SK-N-SH (cell line): ENCODE data around the gene GNE. TPM values are rescaled to one million over a fixed set of nuclear protein-coding genes. Genes with fewer than 3 reads are reported as not detected.
A peak's percentile ranks its signal among the peaks of the same experiment; 100 is the strongest.

Experiments
- CTCF ChIA-PET: fragments of 300-600, 350-600 bp; formaldehyde crosslinking; extraction: SDS; loops from one replicate; lab custom pipeline; 2021; lab: Yijun Ruan, JAX
- POLR2A ChIA-PET: fragments of 350-600 bp; sonication (Branson Sonifier 250); formaldehyde crosslinking; extraction: SDS; loops from one replicate; lab custom pipeline; 2020; ENCODE audit warnings: antibody characterized with exemption, inconsistent platforms; lab: Yijun Ruan, JAX
- DNase-seq: peaks from one replicate; pipeline ENCODE4 v3.0.0; 2012
- H2AFZ ChIP-seq: fragments of 200-600 bp; sonication (generic); 2 replicates; pipeline ENCODE4 v1.8.1; 2016; ENCODE audit warnings: antibody characterized with exemption, mild to moderate bottlenecking, low read depth
- H3F3A ChIP-seq: fragments of 200-600 bp; sonication (generic); replicated peaks from 2 replicates; pipeline ENCODE3; 2016; ENCODE audit warnings: antibody characterized with exemption, mild to moderate bottlenecking; ENCODE audit not compliant: insufficient read depth
- H3K27ac ChIP-seq, 2 experiments: fragments of 200-500 bp in 1 of 2; fragments of 200-600 bp in 1 of 2; sonication (Bioruptor generic) in 1 of 2; sonication (generic), shearing (Covaris generic) in 1 of 2; 2 replicates each; pipeline versions ENCODE4 v1.5.1 to v1.6.1; 2014 to 2016; ENCODE audit warnings: low read depth in 2 of 2, inconsistent platforms in 1 of 2, low read length in 1 of 2, mild to moderate bottlenecking in 1 of 2, mixed read lengths in 1 of 2
- H3K27me3 ChIP-seq: fragments of 200-600 bp; sonication (generic), shearing (Covaris generic); 2 replicates; pipeline ENCODE4 v1.6.1; 2016; ENCODE audit warnings: mixed run types; ENCODE audit not compliant: insufficient read depth
- H3K36me3 ChIP-seq, 2 experiments: fragments of 200-500 bp in 1 of 2; fragments of 200-600 bp in 1 of 2; sonication (Bioruptor generic) in 1 of 2; sonication (generic) in 1 of 2; replicated peaks in 1 of 2; 2 replicates each; pipeline versions ENCODE3 to v1.5.1; 2014 to 2016; ENCODE audit warnings: low read length in 1 of 2, mild to moderate bottlenecking in 1 of 2; ENCODE audit not compliant: insufficient read depth in 2 of 2, control insufficient read depth in 1 of 2
- H3K4me1 ChIP-seq, 2 experiments: fragments of 200-500 bp in 1 of 2; fragments of 200-600 bp in 1 of 2; sonication (Bioruptor generic) in 1 of 2; sonication (generic), shearing (Covaris generic) in 1 of 2; 2 replicates each; pipeline versions ENCODE4 v1.5.1 to v1.6.1; 2014 to 2016; ENCODE audit warnings: low read depth in 1 of 2, low read length in 1 of 2, mixed run types in 1 of 2; ENCODE audit not compliant: insufficient read depth in 2 of 2, control insufficient read depth in 1 of 2
- H3K4me2 ChIP-seq: fragments of 200-600 bp; sonication (generic), shearing (Covaris generic); 2 replicates; pipeline ENCODE4 v1.6.1; 2017; ENCODE audit warnings: mixed run types
- H3K4me3 ChIP-seq, 2 experiments: fragments of 200-500 bp in 1 of 2; fragments of 200-600 bp in 1 of 2; sonication (Bioruptor generic) in 1 of 2; sonication (generic), shearing (Covaris generic) in 1 of 2; 2 replicates each; pipeline versions ENCODE4 v1.5.1 to v1.8.1; 2014 to 2016; ENCODE audit warnings: low read depth in 2 of 2, inconsistent platforms in 1 of 2, low read length in 1 of 2, mild to moderate bottlenecking in 1 of 2, mixed read lengths in 1 of 2, moderate library complexity in 1 of 2
- H3K79me2 ChIP-seq: fragments of 200-600 bp; sonication (generic); 2 replicates; pipeline ENCODE4 v1.8.1; 2017; ENCODE audit warnings: mild to moderate bottlenecking; ENCODE audit not compliant: insufficient read depth
- H3K9ac ChIP-seq: fragments of 200-600 bp; sonication (generic); 2 replicates; pipeline ENCODE4 v1.6.1; 2017; ENCODE audit warnings: mixed run types
- H3K9me2 ChIP-seq: fragments of 200-600 bp; sonication (generic); 2 replicates; pipeline ENCODE4 v1.6.1; 2017; ENCODE audit warnings: mixed run types
- H3K9me3 ChIP-seq: fragments of 200-600 bp; sonication (generic); 2 replicates; pipeline ENCODE4 v1.6.1; 2017; ENCODE audit warnings: mixed run types, mild to moderate bottlenecking, moderate library complexity
- H4K20me1 ChIP-seq: fragments of 200-600 bp; sonication (generic); 2 replicates; pipeline ENCODE4 v1.6.1; 2017; ENCODE audit warnings: mild to moderate bottlenecking, mixed run types; ENCODE audit not compliant: insufficient read depth
- EP300 ChIP-seq, 2 experiments: IDR thresholded peaks; 2 replicates each; pipeline versions ENCODE4 v1.4.0 to v1.6.1; 2012; ENCODE audit warnings: borderline replicate concordance in 1 of 2, low read depth in 1 of 2, low read length in 1 of 2
- EZH2phosphoT487 ChIP-seq: fragments of 200-600 bp; sonication (generic); IDR thresholded peaks from 2 replicates; pipeline ENCODE4 v1.6.1; 2017; ENCODE audit warnings: low read depth, mixed run types, mild to moderate bottlenecking, antibody characterized with exemption, moderate library complexity, borderline replicate concordance
- FOSL2 ChIP-seq: IDR thresholded peaks from 2 replicates; pipeline ENCODE4 v1.4.0; 2012; ENCODE audit warnings: low read depth, mild to moderate bottlenecking, moderate library complexity, borderline replicate concordance
- FOXJ3 ChIP-seq: sonication (generic); formaldehyde crosslinking; IDR thresholded peaks from 2 replicates; pipeline ENCODE4 v1.5.1; 2020; ENCODE audit warnings: mild to moderate bottlenecking, missing genetic modification reagents
- GABPA ChIP-seq: IDR thresholded peaks from 2 replicates; pipeline ENCODE4 v1.4.0; 2012; ENCODE audit warnings: low read depth, mild to moderate bottlenecking
- JUND ChIP-seq: IDR thresholded peaks from 2 replicates; pipeline ENCODE4 v1.4.0; 2012
- MAX ChIP-seq: IDR thresholded peaks from 2 replicates; pipeline ENCODE4 v1.4.0; 2012; ENCODE audit warnings: low read depth
- MEF2A ChIP-seq: IDR thresholded peaks from 2 replicates; pipeline ENCODE4 v1.4.0; 2012; ENCODE audit warnings: low read depth, borderline replicate concordance
- MXI1 ChIP-seq: IDR thresholded peaks from 2 replicates; pipeline ENCODE4 v1.6.1; 2012; ENCODE audit warnings: mild to moderate bottlenecking, low read depth, low read length, improper control_type of control experiment
- NRF1 ChIP-seq: IDR thresholded peaks from 2 replicates; pipeline ENCODE4 v1.6.1; 2012; ENCODE audit warnings: low read depth, mild to moderate bottlenecking, low read length
- POLR2AphosphoS5 ChIP-seq: IDR thresholded peaks from 2 replicates; pipeline ENCODE4 v1.6.1; 2012; ENCODE audit warnings: low read depth, low read length
- RFX5 ChIP-seq: IDR thresholded peaks from 2 replicates; pipeline ENCODE4 v1.6.1; 2012; ENCODE audit warnings: mild to moderate bottlenecking, improper control_type of control experiment, low read length
- RXRA ChIP-seq: IDR thresholded peaks from 2 replicates; pipeline ENCODE4 v1.4.0; 2012; ENCODE audit warnings: low read depth, mild to moderate bottlenecking, borderline replicate concordance
- SIN3A ChIP-seq: IDR thresholded peaks from 2 replicates; pipeline ENCODE4 v1.6.1; 2012; ENCODE audit warnings: low read depth, mild to moderate bottlenecking, low read length, moderate library complexity, borderline replicate concordance
- TCF12 ChIP-seq: IDR thresholded peaks from 2 replicates; pipeline ENCODE4 v1.4.0; 2012
- WGBS: methylation state at CpG from one replicate; pipeline ENCODE4 v1.1.6; 2017; ENCODE audit warnings: low lambda C conversion rate; 5-methylcytosine and 5-hydroxymethylcytosine counted together
- polyA plus RNA-seq, 3 experiments: library from polyadenylated mRNA; depleted of rRNA; stranded (reverse); fragments of >200 nt; gene quantifications; 2 replicates each; pipeline ENCODE4 v1.2.3, GENCODE V29; 2012
- TF ChIP-seq, protein P1 (sequence below): fragments of 200-600 bp; sonication (generic); IDR thresholded peaks from 2 replicates; pipeline ENCODE4 v1.6.1; 2017; ENCODE audit warnings: antibody characterized with exemption, mild to moderate bottlenecking, moderate library complexity
- TF ChIP-seq, protein P2 (sequence below): IDR thresholded peaks from 2 replicates; pipeline ENCODE4 v1.4.0; 2012; ENCODE audit warnings: low read depth, borderline replicate concordance
- TF ChIP-seq, protein P3 (sequence below): IDR thresholded peaks from 2 replicates; pipeline ENCODE4 v1.4.0; 2012; ENCODE audit warnings: low read depth, borderline replicate concordance

The GNE gene
- polyA plus RNA-seq, 1 of the 3 experiments (the other 2 are of a cell fraction), result 13.0 TPM

- Histone ChIP-seq H2AFZ (no peak overlapping the region), H3K4me1 (peaks cover 0 to 5% of the 10 kb centered on the region in 2 experiments; a peak in 2 of 4 replicates), H3F3A (peaks cover 34% of the 10 kb centered on the region), H3K4me2 (no peak overlapping the region), H3K27ac (peak overlapping the region in 1 of 2 experiments; percentile 4; a peak in 1 of 4 replicates), H3K9me2 (no peaks in the 10 kb centered on the region), H4K20me1 (peaks cover 16% of the 10 kb centered on the region; the same call in 1 of the 2 replicates), H3K27me3 (no peaks in the 10 kb centered on the region), H3K79me2 (peaks cover 37% of the 10 kb centered on the region), H3K9ac (no peak overlapping the region), H3K9me3 (no peaks in the 10 kb centered on the region), H3K36me3 (peaks cover 50 to 76% of the 10 kb centered on the region in 2 experiments), H3K4me3 (no peak overlapping the region)
- DNase-seq, result no peak
- CTCF ChIA-PET, result interaction anchor here (1.6 kb wide), 1 partner anchor 52 kb away, joined by 3 read pairs; no protein-coding TSS in a partner anchor
- TF ChIP-seq, protein P1, sequence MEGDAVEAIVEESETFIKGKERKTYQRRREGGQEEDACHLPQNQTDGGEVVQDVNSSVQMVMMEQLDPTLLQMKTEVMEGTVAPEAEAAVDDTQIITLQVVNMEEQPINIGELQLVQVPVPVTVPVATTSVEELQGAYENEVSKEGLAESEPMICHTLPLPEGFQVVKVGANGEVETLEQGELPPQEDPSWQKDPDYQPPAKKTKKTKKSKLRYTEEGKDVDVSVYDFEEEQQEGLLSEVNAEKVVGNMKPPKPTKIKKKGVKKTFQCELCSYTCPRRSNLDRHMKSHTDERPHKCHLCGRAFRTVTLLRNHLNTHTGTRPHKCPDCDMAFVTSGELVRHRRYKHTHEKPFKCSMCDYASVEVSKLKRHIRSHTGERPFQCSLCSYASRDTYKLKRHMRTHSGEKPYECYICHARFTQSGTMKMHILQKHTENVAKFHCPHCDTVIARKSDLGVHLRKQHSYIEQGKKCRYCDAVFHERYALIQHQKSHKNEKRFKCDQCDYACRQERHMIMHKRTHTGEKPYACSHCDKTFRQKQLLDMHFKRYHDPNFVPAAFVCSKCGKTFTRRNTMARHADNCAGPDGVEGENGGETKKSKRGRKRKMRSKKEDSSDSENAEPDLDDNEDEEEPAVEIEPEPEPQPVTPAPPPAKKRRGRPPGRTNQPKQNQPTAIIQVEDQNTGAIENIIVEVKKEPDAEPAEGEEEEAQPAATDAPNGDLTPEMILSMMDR, result no peak
- no peak for TF ChIP-seq RFX5
- no peak for TF ChIP-seq NRF1
- no peak for TF ChIP-seq JUND
- no peak for TF ChIP-seq FOSL2
- TF ChIP-seq, protein P2, sequence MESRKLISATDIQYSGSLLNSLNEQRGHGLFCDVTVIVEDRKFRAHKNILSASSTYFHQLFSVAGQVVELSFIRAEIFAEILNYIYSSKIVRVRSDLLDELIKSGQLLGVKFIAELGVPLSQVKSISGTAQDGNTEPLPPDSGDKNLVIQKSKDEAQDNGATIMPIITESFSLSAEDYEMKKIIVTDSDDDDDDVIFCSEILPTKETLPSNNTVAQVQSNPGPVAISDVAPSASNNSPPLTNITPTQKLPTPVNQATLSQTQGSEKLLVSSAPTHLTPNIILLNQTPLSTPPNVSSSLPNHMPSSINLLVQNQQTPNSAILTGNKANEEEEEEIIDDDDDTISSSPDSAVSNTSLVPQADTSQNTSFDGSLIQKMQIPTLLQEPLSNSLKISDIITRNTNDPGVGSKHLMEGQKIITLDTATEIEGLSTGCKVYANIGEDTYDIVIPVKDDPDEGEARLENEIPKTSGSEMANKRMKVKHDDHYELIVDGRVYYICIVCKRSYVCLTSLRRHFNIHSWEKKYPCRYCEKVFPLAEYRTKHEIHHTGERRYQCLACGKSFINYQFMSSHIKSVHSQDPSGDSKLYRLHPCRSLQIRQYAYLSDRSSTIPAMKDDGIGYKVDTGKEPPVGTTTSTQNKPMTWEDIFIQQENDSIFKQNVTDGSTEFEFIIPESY, result no peak
- no peak for TF ChIP-seq RXRA
- TF ChIP-seq MXI1, result no peak
- TF ChIP-seq SIN3A, result no peak
- TF ChIP-seq, protein P3, sequence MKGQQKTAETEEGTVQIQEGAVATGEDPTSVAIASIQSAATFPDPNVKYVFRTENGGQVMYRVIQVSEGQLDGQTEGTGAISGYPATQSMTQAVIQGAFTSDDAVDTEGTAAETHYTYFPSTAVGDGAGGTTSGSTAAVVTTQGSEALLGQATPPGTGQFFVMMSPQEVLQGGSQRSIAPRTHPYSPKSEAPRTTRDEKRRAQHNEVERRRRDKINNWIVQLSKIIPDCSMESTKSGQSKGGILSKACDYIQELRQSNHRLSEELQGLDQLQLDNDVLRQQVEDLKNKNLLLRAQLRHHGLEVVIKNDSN, result no peak
- no peak for TF ChIP-seq MEF2A
- TF ChIP-seq MAX, result no peak
- TF ChIP-seq EP300 (IDR thresholded peaks at IDR 0.05; ENCODE audit: borderline replicate concordance in 1 of 2, low read depth in 1 of 2, low read length in 1 of 2), result no peak
- no peak for TF ChIP-seq FOXJ3 (CRISPR knock-in tag)
- TF ChIP-seq TCF12, result no peak
- TF ChIP-seq EZH2phosphoT487, result no peak
- no peak for TF ChIP-seq POLR2AphosphoS5
- TF ChIP-seq GABPA, result no peak
- POLR2A ChIA-PET, result no interaction called here
- 89% methylated on average over 7 of the region's 7 CpGs for WGBS
Measured at GRCh38 chr9:36218411-36218901, 39.8 kb downstream of the GNE start.
